Spleen (tissue), 11 donors: ENCODE measurements around the gene GOLGA8J. TPM values are rescaled to one million over a fixed set of nuclear protein-coding genes. Genes with fewer than 3 reads are reported as not detected.

Source experiments
- DNase-seq: peaks from one replicate; pipeline ENCODE4 v3.0.0-alpha.2; 2020
- H3K27ac ChIP-seq, 8 donors: fragments of 200-600 bp; sonication (generic) in 7 of 8; 1 replicate in 4 of 8; 2 replicates in 4 of 8; pipeline versions ENCODE4 v1.5.0 to v1.8.0; 2016 to 2021; ENCODE audit warnings: inconsistent platforms in 4 of 8, mild to moderate bottlenecking in 4 of 8, moderate library complexity in 1 of 8
- H3K27me3 ChIP-seq, 7 donors: fragments of 200-600 bp; sonication (generic) in 6 of 7; replicated peaks in 1 of 7; 1 replicate in 4 of 7; 2 replicates in 3 of 7; pipeline versions ENCODE4 v1.5.0 to v1.8.0; 2016 to 2021; ENCODE audit warnings: inconsistent platforms in 3 of 7, mild to moderate bottlenecking in 1 of 7
- H3K36me3 ChIP-seq, 6 donors: fragments of 200-600 bp; sonication (generic) in 5 of 6; 1 replicate in 4 of 6; 2 replicates in 2 of 6; pipeline versions ENCODE4 v1.5.0 to v1.8.0; 2016 to 2021; ENCODE audit warnings: inconsistent platforms in 2 of 6
- H3K4me1 ChIP-seq, 6 donors: fragments of 200-600 bp; sonication (generic) in 5 of 6; 1 replicate in 3 of 6; 2 replicates in 3 of 6; pipeline versions ENCODE4 v1.5.0 to v1.8.0; 2016 to 2021; ENCODE audit warnings: inconsistent platforms in 3 of 6
- H3K4me3 ChIP-seq, 8 donors: fragments of 200-600 bp; sonication (generic) in 7 of 8; 1 replicate in 4 of 8; 2 replicates in 4 of 8; pipeline versions ENCODE4 v1.5.0 to v1.8.0; 2016 to 2021; ENCODE audit warnings: inconsistent platforms in 4 of 8, mild to moderate bottlenecking in 4 of 8, moderate library complexity in 2 of 8
- H3K9me3 ChIP-seq, 8 donors: fragments of 200-600 bp; sonication (generic) in 7 of 8; 1 replicate in 4 of 8; 2 replicates in 4 of 8; pipeline versions ENCODE4 v1.5.0 to v1.8.0; 2016 to 2021; ENCODE audit warnings: inconsistent platforms in 4 of 8
- CTCF ChIP-seq, 11 experiments: fragments of 200-600 bp in 7 of 11; fragments of 450-650 bp in 4 of 11; sonication (generic) in 4 of 11; IDR thresholded peaks in 8 of 11; conservative IDR thresholded peaks in 3 of 11; 1 replicate in 7 of 11; 2 replicates in 4 of 11; pipeline versions ENCODE4 v1.4.0 to v1.8.0; 2016 to 2021; ENCODE audit warnings: antibody characterized with exemption in 11 of 11, inconsistent platforms in 4 of 11, mild to moderate bottlenecking in 1 of 11
- POLR2A ChIP-seq, 3 donors: fragments of 450-650 bp; IDR thresholded peaks; one replicate each; pipeline ENCODE4 v1.5.1; 2017; ENCODE audit warnings: antibody characterized with exemption in 3 of 3, mild to moderate bottlenecking in 1 of 3
- POLR2AphosphoS5 ChIP-seq, 3 donors: sonication (generic); formaldehyde crosslinking; IDR thresholded peaks; one replicate each; pipeline ENCODE4 v1.5.1; 2017; ENCODE audit warnings: antibody characterized with exemption in 3 of 3
- WGBS, 5 donors: extraction: QIAGEN DNeasy Blood & Tissue Kit in 3 of 5; methylation state at CpG; one replicate each; pipeline versions ENCODE4 v1.1.5 to v1.1.7; 2013 to 2018; 5-methylcytosine and 5-hydroxymethylcytosine counted together
- intact Hi-C: fragments of 100-400 bp; cut with DNase I; formaldehyde crosslinking; loops from one replicate; pipeline ENCODE4 v1.15.0; 2023; ENCODE audit warnings: low total_unique reads
- polyA plus RNA-seq, 3 donors: library from polyadenylated mRNA; stranded (reverse); fragments of 200-250 nt; gene quantifications; one replicate each; pipeline ENCODE4 v1.2.1, GENCODE V29; 2013
- total RNA-seq, 7 donors: library from RNA; depleted of rRNA in 3 of 7; stranded (reverse); fragments of >200 nt in 3 of 7; fragmentation: NEBNext Ultra II Directional in 4 of 7; extraction: Animal tissue kit (Norgen Biotek cat#: 25700) in 4 of 7; gene quantifications; one replicate each; pipeline versions ENCODE4 v1.1.0 to v1.2.1, GENCODE V29; 2016 to 2021
- donor health status: healthy with polysubstance abuse.
- donor health status: DM: no; HTN: no; CAD: no; lungs with moderate emphysema.
- donor health status: DM: no; HTN: no; CAD: no.
- donor health status: Bipolar disorder and iron deficiency.
- donor health status: healthy.
- donor health status: DM: no; HTN: no; CAD: no.
- donor health status: DM: yes; HTN: yes; CAD: no.

Gene GOLGA8J
- total and polyA plus RNA-seq, 10 donors, result 0.52 to 0.97 TPM; not detected in 8

DNA sequence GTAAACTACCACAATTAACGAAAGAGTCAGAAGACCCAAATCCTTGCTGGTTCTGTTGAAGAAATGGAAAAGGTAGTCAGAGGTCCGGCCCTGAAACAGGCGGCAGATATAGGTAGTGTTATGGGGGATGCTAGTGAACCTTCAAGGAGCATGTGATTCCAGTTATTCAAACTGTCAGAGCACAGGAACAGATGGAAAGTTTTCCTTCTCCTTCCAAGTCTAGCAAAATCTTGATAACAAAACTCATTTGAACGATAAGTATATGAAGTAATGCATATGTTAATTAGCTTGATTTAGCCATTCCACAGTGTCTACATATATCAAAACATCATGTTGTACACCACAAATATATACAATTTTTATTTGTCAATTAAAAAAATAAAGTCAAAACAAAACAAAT, 26.6 kb upstream of the GOLGA8J start:
- Histone ChIP-seq H3K4me3 (no peak overlapping the region), H3K27ac (no peak overlapping the region), H3K27me3 (peaks cover 0 to 6% (median 0%) of the 10 kb centered on the region in 7 donors), H3K4me1 (no peaks in the 10 kb centered on the region), H3K36me3 (no peaks in the 10 kb centered on the region), H3K9me3 (no peaks in the 10 kb centered on the region)
- intact Hi-C loops, result no loop called here
- no peak for DNase-seq
- WGBS, 5 donors, result 88 to 93% (median 91%) methylated on average over 4 of the region's 4 CpGs
- TF ChIP-seq CTCF (IDR thresholded peaks at IDR 0.05 in 8 of 11, conservative IDR thresholded peaks at IDR 0.05 in 3 of 11), result no peak
- no peak for TF ChIP-seq POLR2A (IDR thresholded peaks at IDR 0.05)
- no peak for TF ChIP-seq POLR2AphosphoS5 (IDR thresholded peaks at IDR 0.05)

DNA sequence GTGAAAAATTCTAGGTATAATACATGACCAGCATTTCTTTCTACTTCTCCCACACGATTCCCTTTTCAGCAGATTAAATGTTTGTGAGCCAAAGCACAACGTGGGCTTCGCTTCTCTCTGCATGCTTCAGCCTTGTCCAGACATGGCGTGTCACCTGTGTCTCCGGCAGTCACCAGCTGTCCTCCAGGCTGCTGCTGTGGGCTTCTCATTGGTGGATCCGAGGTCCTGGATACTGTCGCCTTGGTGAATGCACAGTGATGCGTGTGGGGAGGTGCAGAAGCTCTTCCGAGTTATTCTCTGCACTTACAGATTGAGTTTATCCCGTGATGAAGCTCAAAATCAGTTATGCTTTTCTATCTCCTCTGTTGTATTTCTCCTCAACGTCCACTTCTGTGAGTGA, 23.0 kb upstream of the GOLGA8J start:
- WGBS, 5 donors, result 76 to 88% (median 85%) methylated on average over 11 of the region's 11 CpGs
- Histone ChIP-seq H3K27ac (no peak overlapping the region), H3K27me3 (no peaks in the 10 kb centered on the region), H3K4me3 (no peak overlapping the region), H3K9me3 (no peaks in the 10 kb centered on the region), H3K4me1 (no peaks in the 10 kb centered on the region), H3K36me3 (no peaks in the 10 kb centered on the region)
- no peak for DNase-seq
- TF ChIP-seq POLR2A (IDR thresholded peaks at IDR 0.05), result no peak
- TF ChIP-seq CTCF (IDR thresholded peaks at IDR 0.05 in 8 of 11, conservative IDR thresholded peaks at IDR 0.05 in 3 of 11), result no peak
- no peak for TF ChIP-seq POLR2AphosphoS5 (IDR thresholded peaks at IDR 0.05)
- intact Hi-C loops, result no loop called here

DNA sequence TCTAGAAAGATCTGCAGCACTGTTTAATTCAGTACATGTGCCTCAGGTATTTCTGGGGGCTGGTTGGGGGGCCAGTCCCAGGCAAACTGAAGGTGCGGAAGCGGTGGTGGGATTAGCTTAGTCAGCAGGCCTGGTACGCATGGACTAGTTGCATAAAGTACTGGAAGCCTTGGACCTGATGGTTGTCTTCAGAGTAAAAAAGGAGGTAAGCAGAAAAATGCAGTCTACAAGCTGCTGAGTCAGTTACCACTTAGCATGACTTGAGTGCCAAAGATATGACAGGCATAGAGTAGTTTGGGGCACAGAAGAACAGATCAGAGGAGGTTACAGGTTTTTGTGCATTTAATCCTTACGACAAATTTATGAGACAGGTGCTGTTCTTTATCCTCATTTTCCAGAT, 19.9 kb upstream of the GOLGA8J start:
- Histone ChIP-seq H3K36me3 (no peaks in the 10 kb centered on the region), H3K4me3 (no peak overlapping the region), H3K27ac (no peak overlapping the region), H3K27me3 (no peaks in the 10 kb centered on the region), H3K4me1 (no peaks in the 10 kb centered on the region), H3K9me3 (no peaks in the 10 kb centered on the region)
- intact Hi-C loops, result no loop called here
- WGBS, 5 donors, result 83 to 97% (median 93%) methylated on average over 4 of the region's 4 CpGs
- TF ChIP-seq CTCF (IDR thresholded peaks at IDR 0.05 in 8 of 11, conservative IDR thresholded peaks at IDR 0.05 in 3 of 11) (no peak), POLR2A (IDR thresholded peaks at IDR 0.05) (no peak), POLR2AphosphoS5 (IDR thresholded peaks at IDR 0.05) (no peak)
- no peak for DNase-seq

DNA sequence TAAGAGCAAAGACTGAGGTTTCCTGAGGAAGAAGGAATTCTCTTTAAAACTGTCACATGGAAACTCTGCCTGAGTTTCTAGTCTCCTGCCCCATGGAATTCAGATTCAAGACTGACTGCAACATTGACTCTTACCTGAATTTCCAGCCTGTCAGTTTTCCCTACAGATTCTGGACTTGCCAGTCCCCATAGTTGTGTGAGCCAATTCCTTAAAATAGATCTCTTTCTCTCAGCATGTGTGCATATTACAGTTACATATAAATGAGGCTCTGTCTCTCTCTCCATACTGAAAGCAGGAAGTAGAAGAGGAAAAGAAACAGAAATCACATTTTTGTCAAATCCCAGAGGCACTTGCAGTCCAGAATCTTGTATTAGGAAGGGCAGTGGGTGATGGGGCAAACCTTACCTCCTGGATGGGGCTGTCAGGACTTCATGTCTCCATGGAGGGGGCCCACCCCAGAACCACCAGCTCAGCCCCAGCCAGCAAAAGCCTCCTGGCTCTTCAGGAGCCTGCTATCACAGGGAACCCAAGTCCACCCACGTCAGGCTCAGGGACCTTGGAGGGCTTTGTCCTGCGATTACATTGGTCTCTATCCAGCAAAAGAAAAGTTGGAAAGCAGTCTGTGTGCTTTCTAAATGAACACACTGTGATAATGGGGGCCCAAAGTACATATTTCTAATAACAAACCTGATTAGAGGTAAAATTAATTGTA, 18.8 kb upstream of the GOLGA8J start:
- H3K27me3 ChIP-seq, result no peaks in the 10 kb centered on the region
- H3K36me3 ChIP-seq, result no peaks in the 10 kb centered on the region
- TF ChIP-seq CTCF (IDR thresholded peaks at IDR 0.05 in 8 of 11, conservative IDR thresholded peaks at IDR 0.05 in 3 of 11) (no peak), POLR2AphosphoS5 (IDR thresholded peaks at IDR 0.05) (no peak), POLR2A (IDR thresholded peaks at IDR 0.05) (no peak)
- H3K4me1 ChIP-seq, result no peaks in the 10 kb centered on the region
- H3K4me3 ChIP-seq, result no peak overlapping the region
- DNase-seq, result no peak
- intact Hi-C loops, result no loop called here
- WGBS, 5 donors, result 56 to 86% (median 72%) methylated on average over 2 of the region's 2 CpGs
- no peaks in the 10 kb centered on the region for H3K9me3 ChIP-seq
- H3K27ac ChIP-seq, result no peak overlapping the region
